Sigmoid colon (tissue), 4 donors: Measurements from ENCODE around the gene MYCBPAP.

Experiments
- EP300 ChIP-seq, 4 donors: sonication (generic); formaldehyde crosslinking; IDR thresholded peaks; one replicate each; pipeline ENCODE4 v1.6.1; 2017; ENCODE audit warnings: antibody characterized with exemption in 4 of 4
- POLR2A ChIP-seq, 2 donors: fragments of 450-650 bp; IDR thresholded peaks; one replicate each; pipeline ENCODE4 v1.6.1; 2016; ENCODE audit warnings: antibody characterized with exemption in 2 of 2, mild to moderate bottlenecking in 2 of 2, moderate library complexity in 2 of 2
- POLR2AphosphoS5 ChIP-seq, 4 donors: sonication (generic); formaldehyde crosslinking; IDR thresholded peaks; one replicate each; pipeline ENCODE4 v1.6.1; 2017; ENCODE audit warnings: antibody characterized with exemption in 4 of 4
- TF ChIP-seq, protein P1 (sequence below), 4 experiments: fragments of 450-650 bp in 3 of 4; fragments of 200-600 bp in 1 of 4; IDR thresholded peaks; one replicate each; pipeline ENCODE4 v1.5.1; 2016 to 2019; ENCODE audit warnings: antibody characterized with exemption in 4 of 4, mild to moderate bottlenecking in 3 of 4, moderate library complexity in 2 of 4

DNA sequence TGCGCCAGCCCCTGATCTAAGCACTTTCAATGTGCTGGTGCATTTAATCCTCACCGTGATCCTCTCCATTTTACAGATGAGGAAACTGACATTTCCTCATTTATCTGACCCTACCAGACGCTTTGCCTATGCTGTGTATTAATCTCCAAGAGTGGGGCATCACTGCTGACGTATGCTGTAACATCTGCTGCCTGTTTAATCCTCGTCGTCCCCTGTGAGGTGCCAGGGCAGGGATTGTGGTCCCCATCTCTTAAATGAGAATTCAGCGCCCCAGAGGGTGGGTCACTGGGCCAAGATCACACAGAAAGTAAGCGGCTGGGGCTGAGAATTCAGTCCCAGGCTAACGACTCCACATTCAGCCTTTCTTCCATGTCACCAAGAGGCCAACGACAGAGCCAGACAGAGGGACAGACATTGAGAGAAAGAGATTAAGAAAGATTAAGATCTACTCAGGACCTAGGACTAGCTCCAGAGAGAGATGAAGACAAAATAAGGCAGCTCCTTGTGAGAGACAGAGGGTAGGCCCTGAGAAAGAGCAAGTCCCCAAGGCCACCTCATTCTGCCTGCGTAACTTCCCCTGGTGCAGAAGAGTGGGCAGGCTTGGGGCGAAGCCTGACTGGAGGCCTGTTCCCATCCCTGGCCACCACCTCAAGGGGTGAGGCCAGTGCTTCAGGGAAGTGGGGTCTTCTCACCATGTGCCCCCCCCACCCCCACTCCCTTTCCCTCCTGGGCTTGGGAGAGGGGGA is 65.8 kb downstream of the MYCBPAP start:
- TF ChIP-seq POLR2A (IDR thresholded peaks at IDR 0.05) (no peak), EP300 (IDR thresholded peaks at IDR 0.05) (no peak), POLR2AphosphoS5 (IDR thresholded peaks at IDR 0.05) (no peak)
- TF ChIP-seq, protein P1, sequence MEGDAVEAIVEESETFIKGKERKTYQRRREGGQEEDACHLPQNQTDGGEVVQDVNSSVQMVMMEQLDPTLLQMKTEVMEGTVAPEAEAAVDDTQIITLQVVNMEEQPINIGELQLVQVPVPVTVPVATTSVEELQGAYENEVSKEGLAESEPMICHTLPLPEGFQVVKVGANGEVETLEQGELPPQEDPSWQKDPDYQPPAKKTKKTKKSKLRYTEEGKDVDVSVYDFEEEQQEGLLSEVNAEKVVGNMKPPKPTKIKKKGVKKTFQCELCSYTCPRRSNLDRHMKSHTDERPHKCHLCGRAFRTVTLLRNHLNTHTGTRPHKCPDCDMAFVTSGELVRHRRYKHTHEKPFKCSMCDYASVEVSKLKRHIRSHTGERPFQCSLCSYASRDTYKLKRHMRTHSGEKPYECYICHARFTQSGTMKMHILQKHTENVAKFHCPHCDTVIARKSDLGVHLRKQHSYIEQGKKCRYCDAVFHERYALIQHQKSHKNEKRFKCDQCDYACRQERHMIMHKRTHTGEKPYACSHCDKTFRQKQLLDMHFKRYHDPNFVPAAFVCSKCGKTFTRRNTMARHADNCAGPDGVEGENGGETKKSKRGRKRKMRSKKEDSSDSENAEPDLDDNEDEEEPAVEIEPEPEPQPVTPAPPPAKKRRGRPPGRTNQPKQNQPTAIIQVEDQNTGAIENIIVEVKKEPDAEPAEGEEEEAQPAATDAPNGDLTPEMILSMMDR (IDR thresholded peaks at IDR 0.05) = no peak
